ENCODE measurements around the gene SELENOK. TPM values are rescaled to one million over a fixed set of nuclear protein-coding genes. Genes with fewer than 3 reads are reported as not detected.

Gene SELENOK
- total and polyA plus RNA-seq, 2 of the 13 experiments (the other 11 are each of a cell fraction or from before 2014, with no cell fraction given): 67.0 to 81.0 TPM

DNA sequence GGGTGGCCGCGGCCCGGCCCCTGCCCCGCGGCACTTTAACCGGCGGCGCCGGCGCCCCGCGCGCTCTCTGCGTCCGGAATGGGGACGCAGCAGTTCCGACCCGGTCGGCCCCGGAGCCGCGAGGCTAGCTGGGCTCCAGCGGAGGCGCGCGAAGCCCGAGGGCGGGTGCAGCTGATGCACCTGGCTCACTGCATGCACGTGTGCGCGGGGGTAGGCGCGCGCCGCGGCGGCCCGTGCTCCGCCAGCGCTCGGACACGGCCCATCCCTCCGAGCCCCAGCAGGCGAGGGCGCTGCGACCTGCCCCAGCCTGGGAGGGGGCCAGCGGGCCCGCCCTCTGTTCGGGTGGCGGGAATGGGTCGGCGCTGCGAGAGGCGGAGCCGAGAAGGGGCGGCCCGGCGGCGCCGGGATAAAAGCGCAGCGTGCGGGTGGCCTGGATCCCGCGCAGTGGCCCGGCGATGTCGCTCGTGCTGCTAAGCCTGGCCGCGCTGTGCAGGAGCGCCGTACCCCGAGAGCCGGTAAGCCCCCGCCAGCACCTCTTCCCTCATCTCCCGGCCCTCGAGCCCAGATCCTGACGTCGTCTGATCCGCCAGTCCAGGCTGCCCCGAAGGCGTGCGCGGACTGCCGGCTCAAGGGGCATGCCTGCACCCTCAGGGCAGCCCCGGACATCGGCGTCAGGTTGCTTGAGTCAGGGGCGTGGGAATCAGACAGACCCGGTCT is 45.4 kb downstream of the SELENOK start, which contains the start of the genes CHDH and IL17RB (continued):
- TF ChIP-seq, protein P1, sequence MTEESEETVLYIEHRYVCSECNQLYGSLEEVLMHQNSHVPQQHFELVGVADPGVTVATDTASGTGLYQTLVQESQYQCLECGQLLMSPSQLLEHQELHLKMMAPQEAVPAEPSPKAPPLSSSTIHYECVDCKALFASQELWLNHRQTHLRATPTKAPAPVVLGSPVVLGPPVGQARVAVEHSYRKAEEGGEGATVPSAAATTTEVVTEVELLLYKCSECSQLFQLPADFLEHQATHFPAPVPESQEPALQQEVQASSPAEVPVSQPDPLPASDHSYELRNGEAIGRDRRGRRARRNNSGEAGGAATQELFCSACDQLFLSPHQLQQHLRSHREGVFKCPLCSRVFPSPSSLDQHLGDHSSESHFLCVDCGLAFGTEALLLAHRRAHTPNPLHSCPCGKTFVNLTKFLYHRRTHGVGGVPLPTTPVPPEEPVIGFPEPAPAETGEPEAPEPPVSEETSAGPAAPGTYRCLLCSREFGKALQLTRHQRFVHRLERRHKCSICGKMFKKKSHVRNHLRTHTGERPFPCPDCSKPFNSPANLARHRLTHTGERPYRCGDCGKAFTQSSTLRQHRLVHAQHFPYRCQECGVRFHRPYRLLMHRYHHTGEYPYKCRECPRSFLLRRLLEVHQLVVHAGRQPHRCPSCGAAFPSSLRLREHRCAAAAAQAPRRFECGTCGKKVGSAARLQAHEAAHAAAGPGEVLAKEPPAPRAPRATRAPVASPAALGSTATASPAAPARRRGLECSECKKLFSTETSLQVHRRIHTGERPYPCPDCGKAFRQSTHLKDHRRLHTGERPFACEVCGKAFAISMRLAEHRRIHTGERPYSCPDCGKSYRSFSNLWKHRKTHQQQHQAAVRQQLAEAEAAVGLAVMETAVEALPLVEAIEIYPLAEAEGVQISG (CRISPR knock-in tag; IDR thresholded peaks at IDR 0.05): peak; percentile 83
- no peak for TF ChIP-seq SRSF9 (IDR thresholded peaks at IDR 0.05; ENCODE audit: borderline replicate concordance, insufficient read depth, low read depth, low read length, poor library complexity, severe bottlenecking)
- TF ChIP-seq HNF4G (IDR thresholded peaks at IDR 0.05; ENCODE audit: borderline replicate concordance, low read depth, low read length): peak; percentile 20; the same call in 1 of the 2 replicates
- peak; percentile 57; the same call in 1 of the 2 replicates for TF ChIP-seq HNF4G (CRISPR knock-in tag; IDR thresholded peaks at IDR 0.05; ENCODE audit: borderline replicate concordance, low read depth)
- no peak for TF ChIP-seq FOXJ3 (CRISPR knock-in tag; IDR thresholded peaks at IDR 0.05; ENCODE audit: borderline replicate concordance)
- TF ChIP-seq, protein P2, sequence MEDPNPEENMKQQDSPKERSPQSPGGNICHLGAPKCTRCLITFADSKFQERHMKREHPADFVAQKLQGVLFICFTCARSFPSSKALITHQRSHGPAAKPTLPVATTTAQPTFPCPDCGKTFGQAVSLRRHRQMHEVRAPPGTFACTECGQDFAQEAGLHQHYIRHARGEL (CRISPR knock-in tag; IDR thresholded peaks at IDR 0.05): no peak
- TF ChIP-seq, protein P3, sequence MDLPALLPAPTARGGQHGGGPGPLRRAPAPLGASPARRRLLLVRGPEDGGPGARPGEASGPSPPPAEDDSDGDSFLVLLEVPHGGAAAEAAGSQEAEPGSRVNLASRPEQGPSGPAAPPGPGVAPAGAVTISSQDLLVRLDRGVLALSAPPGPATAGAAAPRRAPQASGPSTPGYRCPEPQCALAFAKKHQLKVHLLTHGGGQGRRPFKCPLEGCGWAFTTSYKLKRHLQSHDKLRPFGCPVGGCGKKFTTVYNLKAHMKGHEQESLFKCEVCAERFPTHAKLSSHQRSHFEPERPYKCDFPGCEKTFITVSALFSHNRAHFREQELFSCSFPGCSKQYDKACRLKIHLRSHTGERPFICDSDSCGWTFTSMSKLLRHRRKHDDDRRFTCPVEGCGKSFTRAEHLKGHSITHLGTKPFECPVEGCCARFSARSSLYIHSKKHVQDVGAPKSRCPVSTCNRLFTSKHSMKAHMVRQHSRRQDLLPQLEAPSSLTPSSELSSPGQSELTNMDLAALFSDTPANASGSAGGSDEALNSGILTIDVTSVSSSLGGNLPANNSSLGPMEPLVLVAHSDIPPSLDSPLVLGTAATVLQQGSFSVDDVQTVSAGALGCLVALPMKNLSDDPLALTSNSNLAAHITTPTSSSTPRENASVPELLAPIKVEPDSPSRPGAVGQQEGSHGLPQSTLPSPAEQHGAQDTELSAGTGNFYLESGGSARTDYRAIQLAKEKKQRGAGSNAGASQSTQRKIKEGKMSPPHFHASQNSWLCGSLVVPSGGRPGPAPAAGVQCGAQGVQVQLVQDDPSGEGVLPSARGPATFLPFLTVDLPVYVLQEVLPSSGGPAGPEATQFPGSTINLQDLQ (CRISPR knock-in tag; IDR thresholded peaks at IDR 0.05): peak; percentile 45; the same call in 1 of the 2 replicates
- TF ChIP-seq GFI1 (CRISPR knock-in tag; IDR thresholded peaks at IDR 0.05; ENCODE audit: borderline replicate concordance): peak; percentile 55; the same call in 1 of the 2 replicates
- TF ChIP-seq, protein P4, sequence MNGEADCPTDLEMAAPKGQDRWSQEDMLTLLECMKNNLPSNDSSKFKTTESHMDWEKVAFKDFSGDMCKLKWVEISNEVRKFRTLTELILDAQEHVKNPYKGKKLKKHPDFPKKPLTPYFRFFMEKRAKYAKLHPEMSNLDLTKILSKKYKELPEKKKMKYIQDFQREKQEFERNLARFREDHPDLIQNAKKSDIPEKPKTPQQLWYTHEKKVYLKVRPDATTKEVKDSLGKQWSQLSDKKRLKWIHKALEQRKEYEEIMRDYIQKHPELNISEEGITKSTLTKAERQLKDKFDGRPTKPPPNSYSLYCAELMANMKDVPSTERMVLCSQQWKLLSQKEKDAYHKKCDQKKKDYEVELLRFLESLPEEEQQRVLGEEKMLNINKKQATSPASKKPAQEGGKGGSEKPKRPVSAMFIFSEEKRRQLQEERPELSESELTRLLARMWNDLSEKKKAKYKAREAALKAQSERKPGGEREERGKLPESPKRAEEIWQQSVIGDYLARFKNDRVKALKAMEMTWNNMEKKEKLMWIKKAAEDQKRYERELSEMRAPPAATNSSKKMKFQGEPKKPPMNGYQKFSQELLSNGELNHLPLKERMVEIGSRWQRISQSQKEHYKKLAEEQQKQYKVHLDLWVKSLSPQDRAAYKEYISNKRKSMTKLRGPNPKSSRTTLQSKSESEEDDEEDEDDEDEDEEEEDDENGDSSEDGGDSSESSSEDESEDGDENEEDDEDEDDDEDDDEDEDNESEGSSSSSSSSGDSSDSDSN (CRISPR knock-in tag; IDR thresholded peaks at IDR 0.05): peak; percentile 93; the same call in 1 of the 2 replicates
- TF ChIP-seq, protein P5, sequence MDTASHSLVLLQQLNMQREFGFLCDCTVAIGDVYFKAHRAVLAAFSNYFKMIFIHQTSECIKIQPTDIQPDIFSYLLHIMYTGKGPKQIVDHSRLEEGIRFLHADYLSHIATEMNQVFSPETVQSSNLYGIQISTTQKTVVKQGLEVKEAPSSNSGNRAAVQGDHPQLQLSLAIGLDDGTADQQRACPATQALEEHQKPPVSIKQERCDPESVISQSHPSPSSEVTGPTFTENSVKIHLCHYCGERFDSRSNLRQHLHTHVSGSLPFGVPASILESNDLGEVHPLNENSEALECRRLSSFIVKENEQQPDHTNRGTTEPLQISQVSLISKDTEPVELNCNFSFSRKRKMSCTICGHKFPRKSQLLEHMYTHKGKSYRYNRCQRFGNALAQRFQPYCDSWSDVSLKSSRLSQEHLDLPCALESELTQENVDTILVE (CRISPR knock-in tag; IDR thresholded peaks at IDR 0.05): peak; percentile 55; the same call in 1 of the 2 replicates
- no peak; the same call in 1 of the 2 replicates for TF ChIP-seq KAT7 (CRISPR knock-in tag; IDR thresholded peaks at IDR 0.05; ENCODE audit: borderline replicate concordance)
- TF ChIP-seq, protein P6, sequence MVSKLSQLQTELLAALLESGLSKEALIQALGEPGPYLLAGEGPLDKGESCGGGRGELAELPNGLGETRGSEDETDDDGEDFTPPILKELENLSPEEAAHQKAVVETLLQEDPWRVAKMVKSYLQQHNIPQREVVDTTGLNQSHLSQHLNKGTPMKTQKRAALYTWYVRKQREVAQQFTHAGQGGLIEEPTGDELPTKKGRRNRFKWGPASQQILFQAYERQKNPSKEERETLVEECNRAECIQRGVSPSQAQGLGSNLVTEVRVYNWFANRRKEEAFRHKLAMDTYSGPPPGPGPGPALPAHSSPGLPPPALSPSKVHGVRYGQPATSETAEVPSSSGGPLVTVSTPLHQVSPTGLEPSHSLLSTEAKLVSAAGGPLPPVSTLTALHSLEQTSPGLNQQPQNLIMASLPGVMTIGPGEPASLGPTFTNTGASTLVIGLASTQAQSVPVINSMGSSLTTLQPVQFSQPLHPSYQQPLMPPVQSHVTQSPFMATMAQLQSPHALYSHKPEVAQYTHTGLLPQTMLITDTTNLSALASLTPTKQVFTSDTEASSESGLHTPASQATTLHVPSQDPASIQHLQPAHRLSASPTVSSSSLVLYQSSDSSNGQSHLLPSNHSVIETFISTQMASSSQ (IDR thresholded peaks at IDR 0.05; ENCODE audit: low read depth): no peak; the same call in 1 of the 2 replicates
- TF ChIP-seq, protein P6 (CRISPR knock-in tag; IDR thresholded peaks at IDR 0.05; ENCODE audit: borderline replicate concordance): peak; percentile 56; the same call in 1 of the 2 replicates
